GM21786 (cell line): Measurements from ENCODE around the gene CDK10.

ENCODE experiments used
- ATAC-seq: cut with Tn5 transposase; IDR thresholded peaks from one replicate; pipeline ENCODE4 v1.9.1; 2021; ENCODE audit not compliant: unreplicated experiment

The CDK10 gene

GRCh38 chr16:89732142-89732917 is 45.8 kb downstream of the CDK10 start:
- ATAC-seq, result no peak

- no peak for ATAC-seq
Observed at GRCh38 chr16:89732918-89733242, 46.4 kb downstream of the CDK10 start.

- no peak for ATAC-seq
Observed at GRCh38 chr16:89733322-89733721, 46.8 kb downstream of the CDK10 start.

GRCh38 chr16:89733792-89734191 is 47.3 kb downstream of the CDK10 start:
- ATAC-seq, result no peak

GRCh38 chr16:89736554-89736953 is 50.1 kb downstream of the CDK10 start:
- no peak for ATAC-seq

GRCh38 chr16:89737341-89738071 is 51.0 kb downstream of the CDK10 start:
- no peak for ATAC-seq

- ATAC-seq, result no peak
Observed at GRCh38 chr16:89738072-89738377, 51.5 kb downstream of the CDK10 start.

GRCh38 chr16:89738538-89739317 is 52.2 kb downstream of the CDK10 start:
- ATAC-seq, result no peak

- no peak for ATAC-seq
Observed at GRCh38 chr16:89739383-89739782, 52.9 kb downstream of the CDK10 start.

GRCh38 chr16:89741342-89742014 is 55.0 kb downstream of the CDK10 start:
- ATAC-seq, result no peak

GRCh38 chr16:89742948-89743347 is 56.5 kb downstream of the CDK10 start:
- ATAC-seq, result no peak

- ATAC-seq, result no peak
Observed at GRCh38 chr16:89744813-89745212, 58.3 kb downstream of the CDK10 start.
